Cardiac muscle cell (in vitro differentiated cells and primary cell): ENCODE measurements around the gene RPS6KA4. TPM values are rescaled to one million over a fixed set of nuclear protein-coding genes. Genes with fewer than 3 reads are reported as not detected.
"Not testable (repeated sequence)": the region's sequence is repeated elsewhere in the genome, so short reads cannot be mapped to it uniquely, and the experiment has no call there.

Source experiments
- DNase-seq, 2 donors: peaks; one replicate each; pipeline versions ENCODE4 v3.0.0 to v3.0.0-alpha.2; 2010 to 2017; ENCODE audit warnings: low read depth in 1 of 2, low spot score in 1 of 2
- H3K27ac ChIP-seq: fragments of 200-600 bp; sonication (generic); 2 replicates; pipeline ENCODE4 v1.5.1; 2016
- H3K27me3 ChIP-seq: fragments of 200-600 bp; sonication (generic); 2 replicates; pipeline ENCODE4 v1.6.0; 2016; ENCODE audit warnings: control low read depth
- H3K36me3 ChIP-seq: fragments of 200-600 bp; sonication (generic); 2 replicates; pipeline ENCODE4 v1.5.1; 2016; ENCODE audit warnings: control low read depth
- H3K4me1 ChIP-seq: fragments of 200-600 bp; sonication (generic); 2 replicates; pipeline ENCODE4 v1.8.1; 2017; ENCODE audit warnings: low read depth, mild to moderate bottlenecking, mixed run types
- H3K4me3 ChIP-seq: fragments of 200-600 bp; sonication (generic); 2 replicates; pipeline ENCODE4 v1.5.1; 2016; ENCODE audit warnings: mild to moderate bottlenecking
- H3K9me3 ChIP-seq: fragments of 200-600 bp; sonication (generic); 2 replicates; pipeline ENCODE4 v1.5.1; 2017; ENCODE audit warnings: low read depth, mild to moderate bottlenecking, control low read depth
- polyA plus RNA-seq: library from polyadenylated mRNA; unstranded; fragments of >200 nt; fragmentation: Nextera tagmentation; extraction: Ambion mirVana; gene quantifications from 2 replicates; pipeline ENCODE4 v1.2.1, GENCODE V29; 2016
- total RNA-seq: library from RNA; depleted of rRNA; stranded (reverse); fragments of >200 nt; gene quantifications from 2 replicates; pipeline ENCODE4 v1.2.3, GENCODE V29; 2016
- TF ChIP-seq, protein P1 (sequence below): IDR thresholded peaks from 2 replicates; pipeline ENCODE4 v1.5.1; 2012; ENCODE audit warnings: low read depth, mild to moderate bottlenecking, low read length

Gene RPS6KA4
- total RNA-seq (28.2 and 30.4 TPM in 2 replicates), polyA plus RNA-seq (19.7 and 22.3 TPM in 2 replicates)

DNA sequence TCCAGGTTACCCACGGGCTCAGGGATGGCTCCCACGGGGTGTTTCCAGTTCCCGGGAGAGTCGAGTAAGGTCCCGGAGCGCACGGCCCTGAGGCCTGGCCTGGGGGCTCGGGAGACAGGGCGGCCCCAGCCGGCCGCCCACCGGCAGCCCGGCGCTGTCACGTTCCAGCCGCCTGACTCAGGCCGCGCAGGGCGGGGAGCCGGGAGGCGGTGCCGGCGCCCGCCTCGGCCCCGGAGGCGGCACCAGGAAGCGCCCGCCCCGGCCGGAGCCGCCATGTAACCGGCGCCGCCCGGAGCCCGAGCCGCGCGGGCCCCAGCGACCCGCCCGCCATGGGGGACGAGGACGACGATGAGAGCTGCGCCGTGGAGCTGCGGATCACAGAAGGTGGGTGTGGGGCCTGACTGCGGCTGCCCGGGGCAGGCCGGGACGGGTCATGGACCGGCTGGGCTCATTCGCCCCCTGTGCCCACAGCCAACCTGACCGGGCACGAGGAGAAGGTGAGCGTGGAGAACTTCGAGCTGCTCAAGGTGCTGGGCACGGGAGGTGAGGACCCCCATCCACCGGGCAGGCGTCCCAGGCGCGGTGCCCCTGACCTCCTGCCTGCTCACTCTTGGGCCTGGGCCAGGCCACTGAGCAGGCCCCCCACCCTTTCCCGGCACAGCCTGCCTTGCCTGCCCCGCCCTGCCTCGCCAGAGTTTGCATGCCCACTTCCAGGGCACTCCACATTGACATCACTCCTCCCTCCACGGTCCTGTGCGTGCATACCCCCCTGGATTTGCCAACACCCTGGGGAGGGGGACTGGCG lies at the start of gene RPS6KA4:
Gene RPS6KA4 (plus strand): TSS at position 256 of the 805 bp plus-strand sequence. CDS start 74 bp downstream, at position 330.
- no peaks in the 10 kb centered on the region for H3K27me3 ChIP-seq
- H3K4me3 ChIP-seq, result peak within 1 kb of the TSS; percentile 91
- no peaks in the 10 kb centered on the region for H3K9me3 ChIP-seq
- H3K4me1 ChIP-seq, result peaks cover 22% of the 10 kb centered on the region
- H3K27ac ChIP-seq, result peak within 1 kb of the TSS; percentile 80
- DNase-seq, result peak; percentile 68 to 84
- TF ChIP-seq, protein P1, sequence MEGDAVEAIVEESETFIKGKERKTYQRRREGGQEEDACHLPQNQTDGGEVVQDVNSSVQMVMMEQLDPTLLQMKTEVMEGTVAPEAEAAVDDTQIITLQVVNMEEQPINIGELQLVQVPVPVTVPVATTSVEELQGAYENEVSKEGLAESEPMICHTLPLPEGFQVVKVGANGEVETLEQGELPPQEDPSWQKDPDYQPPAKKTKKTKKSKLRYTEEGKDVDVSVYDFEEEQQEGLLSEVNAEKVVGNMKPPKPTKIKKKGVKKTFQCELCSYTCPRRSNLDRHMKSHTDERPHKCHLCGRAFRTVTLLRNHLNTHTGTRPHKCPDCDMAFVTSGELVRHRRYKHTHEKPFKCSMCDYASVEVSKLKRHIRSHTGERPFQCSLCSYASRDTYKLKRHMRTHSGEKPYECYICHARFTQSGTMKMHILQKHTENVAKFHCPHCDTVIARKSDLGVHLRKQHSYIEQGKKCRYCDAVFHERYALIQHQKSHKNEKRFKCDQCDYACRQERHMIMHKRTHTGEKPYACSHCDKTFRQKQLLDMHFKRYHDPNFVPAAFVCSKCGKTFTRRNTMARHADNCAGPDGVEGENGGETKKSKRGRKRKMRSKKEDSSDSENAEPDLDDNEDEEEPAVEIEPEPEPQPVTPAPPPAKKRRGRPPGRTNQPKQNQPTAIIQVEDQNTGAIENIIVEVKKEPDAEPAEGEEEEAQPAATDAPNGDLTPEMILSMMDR, result no peak
- peaks cover 6% of the 10 kb centered on the region for H3K36me3 ChIP-seq

DNA sequence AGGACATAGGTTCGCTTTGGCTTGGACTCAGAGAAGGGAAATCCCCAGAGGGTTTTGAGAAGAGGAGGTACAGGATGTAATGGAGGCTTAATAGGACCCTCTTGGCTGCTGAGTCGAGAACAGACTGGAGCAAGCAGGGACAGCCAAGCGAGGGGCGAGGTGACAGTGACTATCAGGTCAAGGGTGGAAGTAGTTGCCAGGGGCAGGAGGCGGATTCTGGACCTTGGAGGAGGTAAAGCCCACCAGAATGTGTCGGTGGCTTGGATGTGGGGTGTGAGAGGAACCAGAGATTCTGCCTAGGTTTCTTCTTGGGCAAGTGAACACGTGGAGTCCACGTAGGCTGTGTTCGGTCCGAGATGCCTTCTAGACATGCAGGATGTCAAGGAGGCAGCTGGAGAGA lies 46.0 kb upstream of the RPS6KA4 start:
- Histone ChIP-seq H3K27me3 (no peaks in the 10 kb centered on the region), H3K27ac (no peak overlapping the region), H3K4me3 (no peak overlapping the region), H3K4me1 (no peaks in the 10 kb centered on the region), H3K9me3 (no peaks in the 10 kb centered on the region), H3K36me3 (peaks cover 5% of the 10 kb centered on the region)
- TF ChIP-seq, protein P1, result no peak
- no peak for DNase-seq

DNA sequence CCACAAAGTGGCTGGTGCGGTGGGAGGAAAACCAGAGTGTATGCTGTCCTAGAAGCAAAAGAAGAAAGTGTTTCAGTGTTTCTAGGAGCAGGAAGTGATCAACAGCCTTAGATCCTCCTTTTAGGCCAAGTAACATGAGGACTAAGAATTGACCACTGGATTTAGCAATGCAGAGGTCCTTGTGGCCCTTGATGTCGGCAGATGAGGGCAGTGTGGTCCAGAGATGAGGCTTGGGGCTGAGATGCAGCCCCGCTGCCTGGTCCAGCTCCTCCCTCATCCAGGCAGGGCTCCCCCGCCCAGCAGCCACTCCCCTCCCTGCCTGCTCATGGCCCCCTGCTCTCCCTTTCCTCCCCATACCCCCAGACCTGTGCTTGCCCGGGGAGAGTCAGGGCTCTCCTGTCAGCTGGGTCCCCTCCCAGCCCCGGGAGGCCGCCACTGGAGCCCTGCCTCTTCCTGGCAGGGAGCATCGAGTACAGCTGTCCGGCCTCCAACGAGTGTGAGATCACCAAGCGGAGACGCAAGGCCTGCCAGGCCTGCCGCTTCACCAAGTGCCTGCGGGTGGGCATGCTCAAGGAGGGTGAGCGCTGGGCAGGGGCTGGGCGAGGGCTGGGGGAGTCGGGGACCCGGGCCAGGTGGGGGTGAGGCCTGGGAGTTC lies 45.3 kb upstream of the RPS6KA4 start:
- peak in 1 of 2 donors; percentile 42 for DNase-seq
- no peak overlapping the region for H3K27ac ChIP-seq
- no peaks in the 10 kb centered on the region for H3K9me3 ChIP-seq
- peaks cover 5% of the 10 kb centered on the region for H3K36me3 ChIP-seq
- TF ChIP-seq, protein P1, result no peak
- no peaks in the 10 kb centered on the region for H3K4me1 ChIP-seq
- no peaks in the 10 kb centered on the region for H3K27me3 ChIP-seq
- H3K4me3 ChIP-seq, result no peak overlapping the region

DNA sequence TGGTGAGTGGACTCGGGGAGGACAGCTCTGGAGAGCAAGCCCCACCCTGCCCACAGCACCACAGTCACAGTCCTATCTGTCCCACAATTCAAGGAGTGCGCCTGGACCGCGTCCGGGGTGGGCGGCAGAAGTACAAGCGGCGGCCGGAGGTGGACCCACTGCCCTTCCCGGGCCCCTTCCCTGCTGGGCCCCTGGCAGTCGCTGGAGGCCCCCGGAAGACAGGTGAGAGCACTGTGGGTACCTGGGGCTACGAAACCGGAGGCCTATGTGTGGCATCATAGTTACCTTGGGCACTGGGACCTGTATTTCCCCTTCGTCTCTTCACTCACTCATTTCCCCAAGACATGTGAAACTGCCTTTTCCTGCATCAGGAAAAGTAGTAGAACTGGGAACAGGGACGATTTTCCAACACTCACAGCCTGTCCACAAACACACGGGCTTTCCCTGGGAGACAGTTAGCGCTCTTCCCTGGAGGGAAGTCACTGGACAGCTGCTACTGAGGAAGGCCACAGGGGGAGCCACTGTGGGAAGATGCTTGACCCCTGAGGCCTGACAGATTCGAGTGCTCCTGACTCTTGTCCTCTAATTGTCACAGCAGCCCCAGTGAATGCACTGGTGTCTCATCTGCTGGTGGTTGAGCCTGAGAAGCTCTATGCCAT lies 44.7 kb upstream of the RPS6KA4 start:
- Histone ChIP-seq H3K27me3 (no peaks in the 10 kb centered on the region), H3K36me3 (peaks cover 5% of the 10 kb centered on the region), H3K27ac (no peak overlapping the region), H3K9me3 (no peaks in the 10 kb centered on the region), H3K4me1 (peaks cover 5% of the 10 kb centered on the region), H3K4me3 (no peak overlapping the region)
- TF ChIP-seq, protein P1, result peak; percentile 19
- no peak for DNase-seq

DNA sequence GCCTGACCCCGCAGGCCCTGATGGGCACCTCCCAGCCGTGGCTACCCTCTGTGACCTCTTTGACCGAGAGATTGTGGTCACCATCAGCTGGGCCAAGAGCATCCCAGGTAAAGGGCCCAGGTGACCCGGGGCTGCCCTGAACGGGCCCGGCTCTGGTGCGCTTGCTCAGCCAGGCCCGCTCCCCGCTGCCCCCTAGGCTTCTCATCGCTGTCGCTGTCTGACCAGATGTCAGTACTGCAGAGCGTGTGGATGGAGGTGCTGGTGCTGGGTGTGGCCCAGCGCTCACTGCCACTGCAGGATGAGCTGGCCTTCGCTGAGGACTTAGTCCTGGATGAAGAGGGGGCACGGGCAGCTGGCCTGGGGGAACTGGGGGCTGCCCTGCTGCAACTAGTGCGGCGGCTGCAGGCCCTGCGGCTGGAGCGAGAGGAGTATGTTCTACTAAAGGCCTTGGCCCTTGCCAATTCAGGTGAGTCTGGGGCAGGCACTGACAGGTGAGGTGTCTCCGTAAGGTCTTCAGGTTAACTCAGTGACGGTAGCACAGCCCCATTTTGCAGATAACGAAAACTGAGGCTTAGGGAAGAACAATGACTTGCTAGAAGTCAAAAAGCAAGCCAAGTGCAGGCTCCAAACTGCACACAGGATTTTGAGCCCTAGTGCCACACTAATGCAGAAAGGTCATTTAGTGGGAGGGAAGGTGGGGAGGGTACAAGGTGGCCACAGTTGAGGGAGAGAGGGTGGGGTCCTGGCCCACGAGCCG lies 44.0 kb upstream of the RPS6KA4 start:
- no peak for DNase-seq
- H3K4me3 ChIP-seq, result no peak overlapping the region
- H3K27ac ChIP-seq, result no peak overlapping the region
- H3K27me3 ChIP-seq, result no peaks in the 10 kb centered on the region
- peaks cover 6% of the 10 kb centered on the region for H3K4me1 ChIP-seq
- no peaks in the 10 kb centered on the region for H3K9me3 ChIP-seq
- peaks cover 5% of the 10 kb centered on the region for H3K36me3 ChIP-seq
- TF ChIP-seq, protein P1, result no peak

DNA sequence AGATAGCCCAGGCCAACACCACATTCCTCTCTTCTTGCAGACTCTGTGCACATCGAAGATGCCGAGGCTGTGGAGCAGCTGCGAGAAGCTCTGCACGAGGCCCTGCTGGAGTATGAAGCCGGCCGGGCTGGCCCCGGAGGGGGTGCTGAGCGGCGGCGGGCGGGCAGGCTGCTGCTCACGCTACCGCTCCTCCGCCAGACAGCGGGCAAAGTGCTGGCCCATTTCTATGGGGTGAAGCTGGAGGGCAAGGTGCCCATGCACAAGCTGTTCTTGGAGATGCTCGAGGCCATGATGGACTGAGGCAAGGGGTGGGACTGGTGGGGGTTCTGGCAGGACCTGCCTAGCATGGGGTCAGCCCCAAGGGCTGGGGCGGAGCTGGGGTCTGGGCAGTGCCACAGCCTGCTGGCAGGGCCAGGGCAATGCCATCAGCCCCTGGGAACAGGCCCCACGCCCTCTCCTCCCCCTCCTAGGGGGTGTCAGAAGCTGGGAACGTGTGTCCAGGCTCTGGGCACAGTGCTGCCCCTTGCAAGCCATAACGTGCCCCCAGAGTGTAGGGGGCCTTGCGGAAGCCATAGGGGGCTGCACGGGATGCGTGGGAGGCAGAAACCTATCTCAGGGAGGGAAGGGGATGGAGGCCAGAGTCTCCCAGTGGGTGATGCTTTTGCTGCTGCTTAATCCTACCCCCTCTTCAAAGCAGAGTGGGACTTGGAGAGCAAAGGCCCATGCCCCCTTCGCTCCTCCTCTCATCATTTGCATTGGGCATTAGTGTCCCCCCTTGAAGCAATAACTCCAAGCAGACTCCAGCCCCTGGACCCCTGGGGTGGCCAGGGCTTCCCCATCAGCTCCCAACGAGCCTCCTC lies 43.1 kb upstream of the RPS6KA4 start:
- not testable (repeated sequence) for H3K9me3 ChIP-seq, DNase-seq, H3K27me3 ChIP-seq, H3K4me1 ChIP-seq, H3K36me3 ChIP-seq
- peak overlapping the region; percentile 60 for H3K4me3 ChIP-seq
- H3K27ac ChIP-seq, result peak overlapping the region; percentile 95
